H1 (cell line): ENCODE measurements around the gene CMTR2. TPM values are rescaled to one million over a fixed set of nuclear protein-coding genes. Genes with fewer than 3 reads are reported as not detected.

ENCODE experiments used
- CTCF ChIA-PET: fragments of 300-600 bp; sonication (Branson Sonifier 250); formaldehyde crosslinking; loops from one replicate; lab custom pipeline; 2021; ENCODE audit not compliant: partially characterized antibody; lab: Charles Lee
- POLR2A ChIA-PET: fragments of 300-600 bp; sonication (Branson Sonifier 250); formaldehyde crosslinking; loops from one replicate; lab custom pipeline; 2021; ENCODE audit warnings: inconsistent platforms; ENCODE audit not compliant: partially characterized antibody; lab: Charles Lee
- DNase-seq, 2 experiments: peaks; one replicate each; pipeline versions ENCODE4 v3.0.0 to v3.0.0-alpha.2; 2010 to 2022; ENCODE audit warnings: low spot score in 2 of 2, low read depth in 1 of 2, mixed read lengths in 1 of 2
- FAIRE-seq: peaks from 2 replicates; lab custom pipeline; 2011; peaks lifted over from hg19 to GRCh38; lab: Jason Lieb, UNC
- H2AFZ ChIP-seq: 2 replicates; pipeline ENCODE4 v1.8.1; 2012; ENCODE audit warnings: low read length, inconsistent platforms
- H2AK5ac ChIP-seq: 2 replicates; pipeline ENCODE4 v1.6.1; 2013; ENCODE audit warnings: low read depth, low read length
- H2BK120ac ChIP-seq: replicated peaks from 2 replicates; pipeline ENCODE3; 2013; ENCODE audit warnings: low read depth, low read length, inconsistent platforms
- H2BK12ac ChIP-seq: 2 replicates; pipeline ENCODE4 v1.6.1; 2013; ENCODE audit warnings: low read depth, low read length
- H2BK15ac ChIP-seq: 2 replicates; pipeline ENCODE4 v1.6.1; 2013; ENCODE audit warnings: low read length
- H2BK20ac ChIP-seq: 2 replicates; pipeline ENCODE4 v1.6.1; 2013; ENCODE audit warnings: low read length
- H2BK5ac ChIP-seq: 2 replicates; pipeline ENCODE4 v1.6.1; 2013; ENCODE audit warnings: low read depth, low read length
- H3K14ac ChIP-seq: 2 replicates; pipeline ENCODE4 v1.6.1; 2013; ENCODE audit warnings: inconsistent platforms; ENCODE audit not compliant: insufficient read length
- H3K18ac ChIP-seq: 2 replicates; pipeline ENCODE4 v1.6.1; 2013; ENCODE audit warnings: low read length; ENCODE audit errors: extremely low read depth
- H3K23ac ChIP-seq: 2 replicates; pipeline ENCODE4 v1.6.1; 2013; ENCODE audit warnings: inconsistent platforms; ENCODE audit not compliant: insufficient read length
- H3K23me2 ChIP-seq: 2 replicates; pipeline ENCODE4 v1.6.1; 2013; ENCODE audit warnings: low read depth, low read length
- H3K27ac ChIP-seq: 2 replicates; pipeline ENCODE4 v1.6.1; 2011; ENCODE audit warnings: low read depth, low read length, inconsistent platforms
- H3K27me3 ChIP-seq, 4 experiments: replicated peaks in 1 of 4; 1 replicate in 1 of 4; 2 replicates in 3 of 4; pipeline versions ENCODE4 v1.6.1 to v1.8.1; 2011 to 2013; ENCODE audit warnings: low read length in 3 of 4, mild to moderate bottlenecking in 3 of 4, inconsistent platforms in 2 of 4, mixed read lengths in 2 of 4, moderate library complexity in 1 of 4; ENCODE audit not compliant: control insufficient read depth in 3 of 4, insufficient read depth in 3 of 4; ENCODE audit errors: extremely low read depth in 1 of 4
- H3K36me3 ChIP-seq, 4 experiments: 2 replicates each; pipeline versions ENCODE4 v1.6.1 to v1.8.1; 2011 to 2013; ENCODE audit warnings: mild to moderate bottlenecking in 4 of 4, low read length in 3 of 4, moderate library complexity in 2 of 4, control low read depth in 1 of 4, inconsistent platforms in 1 of 4; ENCODE audit not compliant: insufficient read depth in 4 of 4, control insufficient read depth in 2 of 4
- H3K4ac ChIP-seq: replicated peaks from 2 replicates; pipeline ENCODE3; 2013; ENCODE audit warnings: low read length, low read depth, mixed read lengths, inconsistent platforms; ENCODE audit not compliant: insufficient read length
- H3K4me1 ChIP-seq, 4 experiments: replicated peaks in 1 of 4; 1 replicate in 1 of 4; 2 replicates in 3 of 4; pipeline versions ENCODE4 v1.6.1 to v1.8.1; 2011 to 2013; ENCODE audit warnings: low read length in 3 of 4, inconsistent platforms in 2 of 4, mixed read lengths in 1 of 4; ENCODE audit not compliant: insufficient read depth in 4 of 4, control insufficient read depth in 3 of 4
- H3K4me2 ChIP-seq, 2 experiments: 2 replicates each; pipeline versions ENCODE4 v1.6.1 to v1.8.1; 2011 to 2013; ENCODE audit warnings: low read depth in 2 of 2, low read length in 2 of 2, control low read depth in 1 of 2, inconsistent platforms in 1 of 2, mild to moderate bottlenecking in 1 of 2; ENCODE audit not compliant: insufficient read depth in 1 of 2
- H3K4me3 ChIP-seq, 4 experiments: fragments of 200-600, 300-600 bp in 1 of 4; sonication (generic), shearing (Covaris generic), sonication (Bioruptor Twin) in 1 of 4; 2 replicates each; pipeline versions ENCODE4 v1.5.1 to v1.8.1; 2011 to 2016; ENCODE audit warnings: low read length in 4 of 4, low read depth in 3 of 4, control low read depth in 2 of 4, inconsistent platforms in 2 of 4, mild to moderate bottlenecking in 2 of 4, mixed read lengths in 1 of 4, moderate library complexity in 1 of 4; ENCODE audit not compliant: insufficient read depth in 2 of 4; ENCODE audit errors: extremely low read depth in 1 of 4
- H3K56ac ChIP-seq: replicated peaks from 2 replicates; pipeline ENCODE3; 2013; ENCODE audit warnings: low read depth, mild to moderate bottlenecking, mixed read lengths, low read length, inconsistent platforms; ENCODE audit not compliant: insufficient read length
- H3K79me1 ChIP-seq: 2 replicates; pipeline ENCODE4 v1.6.1; 2013; ENCODE audit warnings: low read depth, low read length, control low read depth
- H3K79me2 ChIP-seq, 2 experiments: 2 replicates each; pipeline versions ENCODE4 v1.6.1 to v1.8.1; 2012 to 2013; ENCODE audit warnings: low read length in 2 of 2, mild to moderate bottlenecking in 2 of 2, inconsistent platforms in 1 of 2; ENCODE audit not compliant: insufficient read depth in 2 of 2, control insufficient read depth in 1 of 2
- H3K9ac ChIP-seq, 4 experiments: replicated peaks in 1 of 4; 1 replicate in 1 of 4; 2 replicates in 3 of 4; pipeline versions ENCODE4 v1.6.1 to v1.8.1; 2011 to 2013; ENCODE audit warnings: low read depth in 3 of 4, low read length in 3 of 4, control low read depth in 2 of 4, mild to moderate bottlenecking in 2 of 4, moderate library complexity in 2 of 4, inconsistent platforms in 1 of 4; ENCODE audit errors: extremely low read depth in 1 of 4
- H3K9me3 ChIP-seq, 2 experiments: 2 replicates each; pipeline versions ENCODE4 v1.6.1 to v1.8.1; 2012 to 2013; ENCODE audit warnings: mild to moderate bottlenecking in 2 of 2, moderate library complexity in 2 of 2, control low read depth in 1 of 2, inconsistent platforms in 1 of 2, low read depth in 1 of 2, low read length in 1 of 2, mixed read lengths in 1 of 2; ENCODE audit not compliant: insufficient read depth in 2 of 2
- H4K20me1 ChIP-seq, 2 experiments: replicated peaks in 1 of 2; 2 replicates each; pipeline versions ENCODE3 to v1.8.1; 2011 to 2013; ENCODE audit warnings: inconsistent platforms in 2 of 2, low read length in 2 of 2, mild to moderate bottlenecking in 1 of 2; ENCODE audit not compliant: insufficient read depth in 2 of 2, control insufficient read depth in 1 of 2
- H4K5ac ChIP-seq: 2 replicates; pipeline ENCODE4 v1.6.1; 2013; ENCODE audit warnings: low read length, low read depth, mixed read lengths, inconsistent platforms; ENCODE audit not compliant: insufficient read length
- H4K8ac ChIP-seq: 2 replicates; pipeline ENCODE4 v1.8.0; 2013; ENCODE audit warnings: mild to moderate bottlenecking, moderate library complexity, low read length, inconsistent platforms; ENCODE audit not compliant: insufficient read depth; ENCODE audit errors: extremely low read depth
- H4K91ac ChIP-seq: replicated peaks from 2 replicates; pipeline ENCODE3; 2013; ENCODE audit warnings: low read length, mixed read lengths, inconsistent platforms; ENCODE audit not compliant: insufficient read length
- BACH1 ChIP-seq: IDR thresholded peaks from 2 replicates; pipeline ENCODE4 v1.6.1; 2012; ENCODE audit warnings: low read length, improper control_type of control experiment
- BCL11A ChIP-seq, 2 experiments: IDR thresholded peaks; one replicate each; pipeline ENCODE4 v1.6.1; 2011; ENCODE audit warnings: low read depth in 2 of 2, low read length in 2 of 2, mild to moderate bottlenecking in 2 of 2
- EP300 ChIP-seq, 2 experiments: IDR thresholded peaks; 1 replicate in 1 of 2; 2 replicates in 1 of 2; pipeline ENCODE4 v1.6.1; 2011 to 2012; ENCODE audit warnings: low read depth in 2 of 2, low read length in 2 of 2, mild to moderate bottlenecking in 2 of 2, borderline replicate concordance in 1 of 2, inconsistent platforms in 1 of 2, moderate library complexity in 1 of 2
- HDAC2 ChIP-seq, 2 experiments: fragments of 300-600 bp in 1 of 2; sonication (generic) in 1 of 2; IDR thresholded peaks; 2 replicates each; pipeline ENCODE4 v1.6.1; 2011 to 2012; ENCODE audit warnings: low read depth in 2 of 2, low read length in 2 of 2, mild to moderate bottlenecking in 2 of 2, moderate library complexity in 2 of 2, borderline replicate concordance in 1 of 2, inconsistent platforms in 1 of 2
- KDM5A ChIP-seq: fragments of 200-600 bp; IDR thresholded peaks from 2 replicates; pipeline ENCODE4 v1.7.1; 2012; ENCODE audit warnings: mild to moderate bottlenecking, low read length, inconsistent platforms, mixed read lengths
- PHF8 ChIP-seq: fragments of 200-600 bp; sonication (generic); conservative IDR thresholded peaks from 2 replicates; pipeline ENCODE4 v1.7.1; 2012; ENCODE audit warnings: low read depth, mild to moderate bottlenecking, inconsistent platforms, low read length, moderate library complexity
- POLR2A ChIP-seq, 2 experiments: IDR thresholded peaks; 1 replicate in 1 of 2; 2 replicates in 1 of 2; pipeline ENCODE4 v1.6.1; 2011; ENCODE audit warnings: low read depth in 2 of 2, low read length in 2 of 2, mild to moderate bottlenecking in 2 of 2; ENCODE audit errors: control extremely low read depth in 1 of 2
- SAP30 ChIP-seq: fragments of 300-600 bp; sonication (generic); IDR thresholded peaks from 2 replicates; pipeline ENCODE4 v1.7.1; 2012; ENCODE audit warnings: low read length, moderate library complexity, mild to moderate bottlenecking, inconsistent platforms; ENCODE audit not compliant: insufficient read depth, insufficient replicate concordance
- SIN3A ChIP-seq, 2 experiments: IDR thresholded peaks in 1 of 2; conservative IDR thresholded peaks in 1 of 2; 2 replicates each; pipeline ENCODE4 v1.6.1; 2011 to 2012; ENCODE audit warnings: low read length in 2 of 2, improper control_type of control experiment in 1 of 2, low read depth in 1 of 2, mild to moderate bottlenecking in 1 of 2
- SUZ12 ChIP-seq: fragments of 200-600 bp; sonication (generic); IDR thresholded peaks from 2 replicates; pipeline ENCODE4 v1.6.1; 2012; ENCODE audit warnings: mild to moderate bottlenecking, inconsistent platforms, low read length, moderate library complexity, mixed read lengths
- TEAD4 ChIP-seq: IDR thresholded peaks from 2 replicates; pipeline ENCODE4 v1.6.1; 2012; ENCODE audit warnings: low read depth, low read length, inconsistent platforms, mixed read lengths
- WGBS, 2 experiments: shearing (Covaris generic) in 1 of 2; methylation state at CpG; one replicate each; pipeline versions ENCODE4 v1.1.6 to v1.1.7; 2013 to 2015; ENCODE audit warnings: low lambda C conversion rate in 2 of 2, mixed read lengths in 2 of 2, inconsistent platforms in 1 of 2, low coverage in 1 of 2, missing lambda C conversion rate in 1 of 2; ENCODE audit not compliant: insufficient replicate concordance in 2 of 2, insufficient coverage in 1 of 2, insufficient read length in 1 of 2; ENCODE audit errors: extremely low coverage in 1 of 2, missing lambda C conversion rate in 1 of 2; 5-methylcytosine and 5-hydroxymethylcytosine counted together
- polyA plus RNA-seq, 7 experiments: library from polyadenylated mRNA; depleted of rRNA in 3 of 7; stranded (reverse) in 5 of 7; unstranded in 2 of 7; fragments of >200 nt in 5 of 7; fragments of 200-250 nt in 2 of 7; gene quantifications; 1 replicate in 5 of 7; 2 replicates in 1 of 7; 4 replicates in 1 of 7; pipeline versions ENCODE4 v1.2.1 to v1.2.3, GENCODE V29; 2011 to 2013; ENCODE audit warnings: missing spikeins in 2 of 7, mixed read lengths in 2 of 7
- total RNA-seq: library from RNA; stranded (reverse); fragmentation: NEBNext Ultra II Directional; extraction: Animal tissue kit (Norgen Biotek cat#: 25700); gene quantifications from 2 replicates; pipeline ENCODE4 v1.2.1, GENCODE V29; 2021
- TF ChIP-seq, protein P1 (sequence below): IDR thresholded peaks from 2 replicates; pipeline ENCODE4 v1.6.1; 2012; ENCODE audit warnings: inconsistent platforms
- TF ChIP-seq, protein P2 (sequence below): IDR thresholded peaks from 2 replicates; pipeline ENCODE4 v1.6.1; 2012; ENCODE audit warnings: inconsistent platforms

The CMTR2 gene
- total and polyA plus RNA-seq, 2 of the 8 experiments (the other 6 are each of a cell fraction or from before 2014, with no cell fraction given) = 8.5 to 12.8 TPM

DNA sequence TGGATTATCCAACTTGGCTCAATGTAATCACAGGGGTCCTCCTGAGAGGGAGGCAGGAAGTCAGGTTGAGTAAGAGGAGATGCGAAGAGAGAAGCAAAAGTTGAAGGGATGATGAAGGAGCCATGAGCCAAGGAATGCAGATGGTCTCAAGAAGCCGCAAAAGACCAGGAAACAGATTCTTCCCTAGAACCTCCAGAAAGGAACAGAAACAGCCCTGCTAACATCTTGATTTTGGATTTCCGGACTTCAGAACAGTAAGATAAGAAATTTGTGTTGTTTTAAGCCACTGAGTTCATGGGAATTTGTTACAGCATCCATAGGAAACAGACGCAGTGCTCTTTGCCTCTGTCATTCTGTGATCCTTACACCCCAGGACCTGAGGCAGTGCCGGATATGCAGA, 26.8 kb downstream of the CMTR2 start:
- Histone ChIP-seq H3K23ac (no peak overlapping the region), H3K4me2 (no peak overlapping the region), H3K36me3 (no peaks in the 10 kb centered on the region), H2AFZ (0 out of 2 replicates have a peak overlapping the region, but pooled peaks have one; percentile 23), H3K56ac (no peak overlapping the region), H2BK5ac (no peak overlapping the region), H2BK20ac (no peak overlapping the region), H2AK5ac (no peak overlapping the region), H2BK15ac (no peak overlapping the region), H3K9me3 (0 out of 4 replicates have a peak, but pooled peaks cover 0 to 2% of the 10 kb centered on the region in 2 experiments), H3K79me1 (no peaks in the 10 kb centered on the region), H3K4ac (no peak overlapping the region), H4K20me1 (no peaks in the 10 kb centered on the region), H4K5ac (no peak overlapping the region), H2BK12ac (no peak overlapping the region), H3K4me1 (no peaks in the 10 kb centered on the region), H4K91ac (no peak overlapping the region), H4K8ac (no peak overlapping the region), H3K9ac (no peak overlapping the region), H3K79me2 (no peaks in the 10 kb centered on the region), H3K27me3 (no peaks in the 10 kb centered on the region; a peak in 1 of 7 replicates), H3K4me3 (no peak overlapping the region), H2BK120ac (no peak overlapping the region), H3K14ac (no peak overlapping the region), H3K23me2 (no peaks in the 10 kb centered on the region), H3K27ac (no peak overlapping the region), H3K18ac (no peak overlapping the region)
- DNase-seq = no peak
- 93% methylated on average over 5 of the region's 5 CpGs; no CpG with 5 or more reads in 1 of the 2 experiments for WGBS, 2 experiments
- no peak for FAIRE-seq
- CTCF ChIA-PET = no interaction called here
- POLR2A ChIA-PET = no interaction called here
- TF ChIP-seq HDAC2 (IDR thresholded peaks at IDR 0.05; ENCODE audit: borderline replicate concordance in 1 of 2, low read depth in 2 of 2, low read length in 2 of 2) (no peak), KDM5A (no peak), PHF8 (no peak), SUZ12 (no peak), BACH1 (no peak), TEAD4 (no peak), EP300 (IDR thresholded peaks at IDR 0.05; ENCODE audit: borderline replicate concordance in 1 of 2, low read depth in 2 of 2, low read length in 2 of 2) (no peak), BCL11A (IDR thresholded peaks at IDR 0.05; ENCODE audit: low read depth in 2 of 2, low read length in 2 of 2) (no peak), SIN3A (conservative IDR thresholded peaks at IDR 0.05 in 1 of 2, IDR thresholded peaks at IDR 0.05 in 1 of 2; ENCODE audit: low read depth in 1 of 2, low read length in 2 of 2) (no peak), SAP30 (no peak), POLR2A (IDR thresholded peaks at IDR 0.05; ENCODE audit: control extremely low read depth in 1 of 2, low read depth in 2 of 2, low read length in 2 of 2) (no peak)
- TF ChIP-seq, protein P1, sequence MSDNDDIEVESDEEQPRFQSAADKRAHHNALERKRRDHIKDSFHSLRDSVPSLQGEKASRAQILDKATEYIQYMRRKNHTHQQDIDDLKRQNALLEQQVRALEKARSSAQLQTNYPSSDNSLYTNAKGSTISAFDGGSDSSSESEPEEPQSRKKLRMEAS = no peak
- TF ChIP-seq, protein P2, sequence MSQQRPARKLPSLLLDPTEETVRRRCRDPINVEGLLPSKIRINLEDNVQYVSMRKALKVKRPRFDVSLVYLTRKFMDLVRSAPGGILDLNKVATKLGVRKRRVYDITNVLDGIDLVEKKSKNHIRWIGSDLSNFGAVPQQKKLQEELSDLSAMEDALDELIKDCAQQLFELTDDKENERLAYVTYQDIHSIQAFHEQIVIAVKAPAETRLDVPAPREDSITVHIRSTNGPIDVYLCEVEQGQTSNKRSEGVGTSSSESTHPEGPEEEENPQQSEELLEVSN = no peak
